ENCODE measurements around the gene LRRC37A2.
"Not testable (repeated sequence)": the region's sequence is repeated elsewhere in the genome, so short reads cannot be mapped to it uniquely, and the experiment has no call there.

The LRRC37A2 gene

DNA sequence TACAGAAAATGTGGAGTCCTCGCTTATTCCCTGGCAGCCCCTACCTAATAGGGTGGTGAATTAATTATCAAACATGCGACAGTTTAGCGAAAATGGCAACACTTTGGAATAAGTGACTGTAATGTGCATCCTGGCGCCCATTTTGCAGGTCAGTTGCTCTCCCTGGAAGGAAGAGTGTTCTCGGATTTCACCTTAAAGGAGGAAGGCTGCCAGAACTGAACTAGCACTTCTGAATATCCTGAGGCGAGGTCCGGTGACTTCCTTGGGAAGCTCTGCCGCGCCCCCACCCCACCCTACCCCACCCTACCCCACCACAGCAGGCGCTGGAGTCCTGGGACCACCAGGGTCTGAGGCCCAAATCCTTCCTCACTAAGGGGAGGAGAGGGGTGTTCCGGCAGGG is at the start of gene LRRC37A2:
Gene LRRC37A2 (plus strand): TSS at position 301 of the 400 bp plus-strand sequence. CDS start 245 bp downstream, outside the sequence.
- not testable (repeated sequence) for H3K9me3 ChIP-seq (ENCODE audit: control insufficient read depth, insufficient read depth, low read length); H3K4me1 ChIP-seq (ENCODE audit: insufficient read depth, low read length)

GRCh38 chr17:46467618-46468017 is 44.6 kb upstream of the LRRC37A2 start:
- H3K9me3 ChIP-seq (ENCODE audit: control insufficient read depth, insufficient read depth, low read length); H3K4me1 ChIP-seq (ENCODE audit: insufficient read depth, low read length); H3K9ac ChIP-seq (ENCODE audit: low read depth, low read length); H3K36me3 ChIP-seq (ENCODE audit: insufficient read depth, low read length): not testable (repeated sequence)

More for the DNA sequence above, at the start of gene LRRC37A2:
- not testable (repeated sequence) for H3K36me3 ChIP-seq (ENCODE audit: insufficient read depth, low read length); H3K9ac ChIP-seq (ENCODE audit: low read depth, low read length)

GRCh38 chr17:46474489-46474888 is 37.8 kb upstream of the LRRC37A2 start:
- not testable (repeated sequence) for H3K9me3 ChIP-seq (ENCODE audit: control insufficient read depth, insufficient read depth, low read length); H3K4me1 ChIP-seq (ENCODE audit: insufficient read depth, low read length); H3K9ac ChIP-seq (ENCODE audit: low read depth, low read length); H3K36me3 ChIP-seq (ENCODE audit: insufficient read depth, low read length)

GRCh38 chr17:46475583-46475982 is 36.7 kb upstream of the LRRC37A2 start:
- not testable (repeated sequence) for H3K36me3 ChIP-seq (ENCODE audit: insufficient read depth, low read length); H3K9ac ChIP-seq (ENCODE audit: low read depth, low read length); H3K4me1 ChIP-seq (ENCODE audit: insufficient read depth, low read length); H3K9me3 ChIP-seq (ENCODE audit: control insufficient read depth, insufficient read depth, low read length)

GRCh38 chr17:46478823-46479222 is 33.4 kb upstream of the LRRC37A2 start:
- H3K4me1 ChIP-seq (ENCODE audit: insufficient read depth, low read length); H3K9me3 ChIP-seq (ENCODE audit: control insufficient read depth, insufficient read depth, low read length); H3K36me3 ChIP-seq (ENCODE audit: insufficient read depth, low read length); H3K9ac ChIP-seq (ENCODE audit: low read depth, low read length): not testable (repeated sequence)

DNA sequence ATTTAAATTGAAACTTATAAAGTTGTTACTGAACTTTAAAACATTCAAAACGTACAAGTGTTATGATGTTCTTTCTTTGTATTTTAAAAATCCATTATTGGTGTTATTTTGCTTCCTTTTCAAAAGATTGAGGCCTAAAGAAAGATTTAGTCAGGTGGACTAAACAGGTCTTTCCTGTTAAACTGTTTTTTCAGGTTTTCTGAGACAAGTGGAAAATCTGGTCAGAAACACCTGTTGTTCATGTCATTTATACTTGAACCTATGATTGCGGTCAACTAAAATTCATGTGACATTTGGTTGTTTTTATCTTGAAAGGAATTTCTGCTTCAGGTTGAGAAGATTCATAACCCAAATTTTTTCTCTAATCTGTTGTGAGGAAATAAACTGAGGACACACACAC is 31.0 kb upstream of the LRRC37A2 start:
- H3K4me1 ChIP-seq (ENCODE audit: insufficient read depth, low read length); H3K9ac ChIP-seq (ENCODE audit: low read depth, low read length); H3K9me3 ChIP-seq (ENCODE audit: control insufficient read depth, insufficient read depth, low read length); H3K36me3 ChIP-seq (ENCODE audit: insufficient read depth, low read length): not testable (repeated sequence)

DNA sequence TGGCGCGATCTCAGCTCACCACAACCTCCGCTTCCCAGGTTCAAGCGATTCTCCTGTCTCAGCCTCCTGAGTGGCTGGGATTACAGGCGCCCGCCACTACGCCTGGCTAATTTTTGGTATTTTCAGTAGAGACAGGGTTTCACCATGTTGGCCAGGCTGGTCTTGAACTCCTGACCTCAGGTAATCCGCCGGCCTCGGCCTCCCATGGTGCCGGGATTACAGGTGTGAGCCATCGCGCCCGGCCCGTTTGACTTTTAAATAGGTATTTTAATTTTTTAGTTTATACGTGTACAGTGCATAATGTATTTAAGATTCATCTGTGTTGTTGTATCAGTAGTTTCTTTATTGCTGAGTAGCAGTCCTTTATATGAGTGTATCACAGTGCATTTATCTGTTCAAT is 20.2 kb upstream of the LRRC37A2 start:
- H3K36me3 ChIP-seq (ENCODE audit: insufficient read depth, low read length); H3K4me1 ChIP-seq (ENCODE audit: insufficient read depth, low read length); H3K9me3 ChIP-seq (ENCODE audit: control insufficient read depth, insufficient read depth, low read length); H3K9ac ChIP-seq (ENCODE audit: low read depth, low read length): not testable (repeated sequence)

DNA sequence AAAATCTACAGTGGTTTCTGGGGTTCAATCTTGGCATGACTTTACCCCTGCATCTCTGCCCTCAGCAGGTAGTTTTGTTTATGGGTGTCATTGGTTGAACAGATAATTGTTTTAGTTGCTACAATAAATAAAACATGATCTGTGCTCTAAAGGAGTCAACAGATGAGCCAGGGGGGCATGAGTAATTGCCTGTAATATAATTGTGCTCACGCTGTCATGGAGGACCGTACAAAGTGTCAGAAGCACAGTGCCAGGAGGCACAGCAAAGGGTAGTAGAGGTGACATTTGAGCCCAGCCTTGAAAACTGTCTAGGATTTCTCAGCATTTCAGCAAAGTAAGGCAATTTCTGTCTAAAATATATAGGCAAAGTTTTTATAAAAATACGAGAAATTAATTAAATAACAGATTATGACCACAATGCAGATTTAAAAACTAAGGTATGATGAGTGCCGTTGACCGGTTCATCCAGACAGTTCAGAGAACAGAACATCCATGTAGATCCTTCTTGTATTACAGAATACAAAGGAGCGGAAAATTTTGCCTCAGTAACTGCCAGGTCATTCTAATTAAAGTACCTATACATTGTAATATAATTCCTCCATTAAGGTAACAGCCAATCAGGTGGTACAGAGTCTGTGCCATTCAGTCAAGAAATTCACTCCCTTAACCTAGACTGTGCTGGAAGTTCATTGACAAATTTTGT is 12.7 kb upstream of the LRRC37A2 start:
- not testable (repeated sequence) for H3K36me3 ChIP-seq (ENCODE audit: insufficient read depth, low read length); H3K4me1 ChIP-seq (ENCODE audit: insufficient read depth, low read length); H3K9me3 ChIP-seq (ENCODE audit: control insufficient read depth, insufficient read depth, low read length); H3K9ac ChIP-seq (ENCODE audit: low read depth, low read length)

DNA sequence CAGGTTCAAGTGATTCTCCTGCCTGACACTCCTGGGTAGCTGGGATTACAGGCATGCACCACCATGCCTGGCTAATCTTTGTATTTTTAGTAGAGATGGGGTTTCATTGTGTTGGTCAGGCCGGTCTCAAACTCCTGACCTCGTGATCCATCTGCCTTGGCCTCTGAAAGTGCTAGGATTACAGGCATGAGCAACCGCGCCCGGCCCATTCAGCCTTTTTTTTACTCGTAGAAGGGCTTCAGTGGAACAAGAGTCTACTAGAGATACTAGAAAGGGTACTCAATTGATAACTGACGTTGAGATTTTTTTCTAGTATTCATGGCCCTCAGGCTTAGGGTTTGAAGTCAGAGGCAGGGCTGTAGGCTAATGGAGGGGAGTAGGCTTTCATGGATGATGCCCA is 6.4 kb upstream of the LRRC37A2 start:
- H3K36me3 ChIP-seq (ENCODE audit: insufficient read depth, low read length); H3K4me1 ChIP-seq (ENCODE audit: insufficient read depth, low read length); H3K9ac ChIP-seq (ENCODE audit: low read depth, low read length); H3K9me3 ChIP-seq (ENCODE audit: control insufficient read depth, insufficient read depth, low read length): not testable (repeated sequence)

DNA sequence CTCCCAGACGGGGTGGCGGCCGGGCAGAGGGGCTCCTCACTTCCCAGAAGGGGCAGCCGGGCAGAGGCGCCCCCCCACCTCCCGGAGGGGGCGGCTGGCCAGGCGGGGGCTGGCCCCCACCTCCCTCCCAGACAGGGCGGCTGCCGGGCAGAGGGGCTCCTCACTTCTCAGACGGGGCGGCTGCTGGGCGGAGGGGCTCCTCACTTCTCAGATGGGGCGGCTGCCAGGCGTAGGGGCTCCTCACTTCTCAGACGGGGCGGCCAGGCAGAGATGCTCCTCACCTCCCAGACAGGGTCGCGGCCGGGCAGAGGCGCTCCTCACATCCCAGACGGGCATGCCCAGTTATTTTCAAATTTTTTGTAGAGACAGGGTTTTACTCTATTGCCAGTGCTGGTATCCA is 22.4 kb downstream of the LRRC37A2 start:
- H3K9ac ChIP-seq (ENCODE audit: low read depth, low read length); H3K36me3 ChIP-seq (ENCODE audit: insufficient read depth, low read length); H3K4me1 ChIP-seq (ENCODE audit: insufficient read depth, low read length); H3K9me3 ChIP-seq (ENCODE audit: control insufficient read depth, insufficient read depth, low read length): not testable (repeated sequence)

- not testable (repeated sequence) for H3K36me3 ChIP-seq (ENCODE audit: insufficient read depth, low read length); H3K4me1 ChIP-seq (ENCODE audit: insufficient read depth, low read length); H3K9me3 ChIP-seq (ENCODE audit: control insufficient read depth, insufficient read depth, low read length); H3K9ac ChIP-seq (ENCODE audit: low read depth, low read length)
These were observed 36.3 kb downstream of the LRRC37A2 start for GRCh38 chr17:46548607-46549006.

- not testable (repeated sequence) for H3K36me3 ChIP-seq (ENCODE audit: insufficient read depth, low read length); H3K4me1 ChIP-seq (ENCODE audit: insufficient read depth, low read length); H3K9ac ChIP-seq (ENCODE audit: low read depth, low read length); H3K9me3 ChIP-seq (ENCODE audit: control insufficient read depth, insufficient read depth, low read length)
These were observed 46.9 kb downstream of the LRRC37A2 start for GRCh38 chr17:46559155-46559554.

DNA sequence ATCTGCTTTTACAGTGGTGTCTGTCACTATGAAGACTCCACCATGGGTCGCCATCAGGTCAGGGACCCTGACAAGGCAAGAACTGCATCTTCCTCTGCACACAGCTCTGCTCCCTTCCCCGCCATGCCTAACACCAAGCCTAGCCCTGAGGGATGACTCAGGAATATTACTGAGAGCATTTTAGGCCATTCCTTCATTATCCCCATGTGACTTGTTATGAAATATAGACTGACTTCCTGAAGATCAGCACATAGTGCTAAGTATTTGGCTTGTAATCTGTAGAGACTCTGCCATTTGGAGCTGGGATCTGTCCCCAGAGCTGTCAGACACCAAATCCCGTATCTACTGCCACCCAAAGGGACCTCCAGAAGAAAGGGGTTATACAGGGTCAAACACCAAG is 47.8 kb downstream of the LRRC37A2 start:
- not testable (repeated sequence) for H3K9ac ChIP-seq (ENCODE audit: low read depth, low read length); H3K4me1 ChIP-seq (ENCODE audit: insufficient read depth, low read length); H3K9me3 ChIP-seq (ENCODE audit: control insufficient read depth, insufficient read depth, low read length); H3K36me3 ChIP-seq (ENCODE audit: insufficient read depth, low read length)

DNA sequence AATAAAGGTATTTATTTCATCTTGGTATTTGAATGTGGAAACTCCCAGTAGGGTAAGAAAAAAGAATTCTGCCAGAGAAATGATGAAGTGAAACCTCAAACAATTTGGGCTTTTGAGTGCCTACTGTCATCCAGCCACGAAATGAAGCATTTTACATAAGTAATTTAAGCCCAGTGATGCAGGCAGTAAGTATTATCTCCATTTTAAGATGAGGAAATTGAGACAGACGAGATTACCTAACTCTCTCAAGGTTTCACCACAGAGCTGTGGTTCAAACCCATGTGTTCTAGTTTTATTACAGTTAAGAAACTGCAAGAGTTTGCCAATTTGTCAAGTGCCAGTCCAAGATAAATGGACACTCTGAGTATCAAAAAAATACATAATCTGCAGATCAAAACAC is 54.0 kb downstream of the LRRC37A2 start:
- H3K4me1 ChIP-seq (ENCODE audit: insufficient read depth, low read length); H3K9ac ChIP-seq (ENCODE audit: low read depth, low read length); H3K9me3 ChIP-seq (ENCODE audit: control insufficient read depth, insufficient read depth, low read length); H3K36me3 ChIP-seq (ENCODE audit: insufficient read depth, low read length): not testable (repeated sequence)

- H3K9me3 ChIP-seq (ENCODE audit: control insufficient read depth, insufficient read depth, low read length); H3K36me3 ChIP-seq (ENCODE audit: insufficient read depth, low read length); H3K4me1 ChIP-seq (ENCODE audit: insufficient read depth, low read length); H3K9ac ChIP-seq (ENCODE audit: low read depth, low read length): not testable (repeated sequence)
These were observed 54.7 kb downstream of the LRRC37A2 start for GRCh38 chr17:46566980-46567379.

GRCh38 chr17:46571796-46572195 is 59.5 kb downstream of the LRRC37A2 start:
- H3K4me1 ChIP-seq (ENCODE audit: insufficient read depth, low read length), result not testable (repeated sequence)

More at GRCh38 chr17:46571796-46572195, 59.5 kb downstream of the LRRC37A2 start:
- H3K9ac ChIP-seq (ENCODE audit: low read depth, low read length); H3K9me3 ChIP-seq (ENCODE audit: control insufficient read depth, insufficient read depth, low read length); H3K36me3 ChIP-seq (ENCODE audit: insufficient read depth, low read length): not testable (repeated sequence)
